GM21515 (cell line): ENCODE measurements around the gene DIS3L2.

Experiments
- ATAC-seq: cut with Tn5 transposase; IDR thresholded peaks from one replicate; pipeline ENCODE4 v1.9.1; 2021; ENCODE audit not compliant: unreplicated experiment

Gene DIS3L2

GRCh38 chr2:232250246-232251175 lies 289.0 kb downstream of the DIS3L2 start:
- no peak for ATAC-seq

DNA sequence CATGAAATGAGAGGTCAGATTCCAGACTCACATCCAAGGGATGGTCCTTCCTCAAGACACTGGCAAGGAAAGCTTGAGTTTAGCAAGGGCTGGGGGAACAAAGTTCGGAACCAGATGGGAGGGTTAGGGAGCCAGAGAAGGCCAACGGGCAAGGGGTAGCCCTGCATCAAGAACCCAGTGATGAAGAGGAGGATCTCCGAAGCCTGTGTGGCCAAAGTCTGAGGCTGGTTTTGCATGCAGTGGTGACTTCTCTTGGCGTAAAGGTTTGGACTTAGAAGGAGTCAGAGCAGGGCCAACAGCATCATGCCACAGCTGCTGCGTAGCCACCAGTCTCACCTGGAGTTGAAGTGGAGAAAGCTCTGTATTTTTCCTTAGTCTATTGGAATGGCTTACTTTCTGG lies 293.5 kb downstream of the DIS3L2 start:
- no peak for ATAC-seq

- no peak for ATAC-seq
Observed at GRCh38 chr2:232260075-232260474, 298.6 kb downstream of the DIS3L2 start.

DNA sequence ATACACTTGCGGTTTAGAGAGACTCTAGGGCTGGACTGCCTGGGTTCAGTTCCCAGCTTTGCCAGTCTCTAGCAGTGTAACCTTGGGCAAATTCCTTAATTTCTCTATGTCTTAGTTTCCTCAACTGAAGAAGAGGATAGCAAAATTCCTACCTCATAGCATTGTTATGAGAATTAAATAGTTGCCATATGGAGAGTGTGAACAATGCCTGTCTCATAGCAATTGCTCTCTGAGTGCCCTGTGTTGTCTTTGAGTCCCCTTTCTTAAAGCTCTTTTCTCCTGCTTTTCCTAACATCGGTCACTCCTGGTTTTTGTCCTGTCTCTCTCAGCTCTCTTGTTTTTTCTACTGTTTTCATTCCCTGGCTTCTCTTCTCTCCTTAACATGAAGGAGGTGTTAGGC lies 300.3 kb downstream of the DIS3L2 start:
- ATAC-seq, result no peak

- no peak for ATAC-seq
Observed at GRCh38 chr2:232263295-232263694, 301.8 kb downstream of the DIS3L2 start.

- ATAC-seq, result no peak
Observed at GRCh38 chr2:232264081-232264480, 302.6 kb downstream of the DIS3L2 start.

GRCh38 chr2:232265329-232265728 lies 303.8 kb downstream of the DIS3L2 start:
- no peak for ATAC-seq

GRCh38 chr2:232268636-232269165 lies 307.2 kb downstream of the DIS3L2 start:
- ATAC-seq, result no peak

- ATAC-seq, result no peak
Observed at GRCh38 chr2:232269867-232270266, 308.4 kb downstream of the DIS3L2 start.

GRCh38 chr2:232273903-232274643 lies 312.6 kb downstream of the DIS3L2 start:
- ATAC-seq, result no peak

DNA sequence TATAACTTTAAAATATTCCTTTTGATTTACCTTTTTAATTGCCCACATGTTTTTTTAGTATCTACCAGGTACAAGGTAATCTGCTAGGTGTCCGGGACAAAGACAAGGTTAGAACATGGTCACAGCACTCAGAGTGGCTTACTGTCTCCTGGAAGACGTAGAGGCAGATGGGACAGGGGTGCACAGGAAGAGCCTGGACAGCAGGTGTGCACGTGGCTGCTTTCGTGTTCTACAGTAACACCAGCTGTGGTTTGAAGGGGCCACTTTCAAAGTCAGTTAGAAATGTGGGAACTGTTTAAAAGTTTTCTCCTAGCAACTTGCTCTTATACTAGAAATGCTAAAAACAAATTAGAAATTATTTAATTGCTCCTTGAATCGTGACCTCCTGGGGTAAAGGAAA lies 314.2 kb downstream of the DIS3L2 start:
- ATAC-seq, result no peak

DNA sequence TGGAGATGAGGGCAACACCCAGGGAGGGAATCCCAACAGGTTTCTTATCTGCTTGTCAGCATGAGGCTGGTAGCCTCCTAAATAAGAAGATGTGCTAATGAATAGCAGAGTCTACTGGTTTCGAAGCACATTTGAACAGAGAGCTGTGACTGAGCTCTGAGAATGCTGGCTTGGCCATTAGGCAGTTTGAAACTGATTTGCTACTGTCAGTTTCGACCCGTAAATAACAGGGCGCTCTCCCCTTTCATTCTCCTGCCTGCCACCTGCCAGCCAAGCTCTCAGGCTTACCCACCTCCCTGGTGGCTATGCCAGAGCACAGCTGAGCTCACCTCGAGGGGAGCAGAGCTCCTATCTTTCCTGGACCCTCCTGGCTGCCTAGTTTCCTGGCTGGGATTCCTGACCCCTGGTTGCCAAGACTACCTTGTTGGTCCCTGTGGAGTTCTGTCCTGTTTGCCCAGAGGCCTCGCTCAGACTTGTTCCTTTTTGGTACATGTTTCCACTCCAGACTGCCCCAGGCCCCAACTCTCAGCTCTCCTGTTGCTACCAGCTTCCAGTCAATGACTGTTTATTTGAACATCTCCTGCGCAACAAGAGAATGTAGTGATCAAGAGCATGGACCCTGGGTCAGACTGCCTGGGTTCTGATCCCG lies 314.7 kb downstream of the DIS3L2 start:
- no peak for ATAC-seq

- ATAC-seq, result no peak
Observed at GRCh38 chr2:232276733-232277313, 315.3 kb downstream of the DIS3L2 start.

- no peak for ATAC-seq
Observed at GRCh38 chr2:232278534-232278933, 317.0 kb downstream of the DIS3L2 start.

DNA sequence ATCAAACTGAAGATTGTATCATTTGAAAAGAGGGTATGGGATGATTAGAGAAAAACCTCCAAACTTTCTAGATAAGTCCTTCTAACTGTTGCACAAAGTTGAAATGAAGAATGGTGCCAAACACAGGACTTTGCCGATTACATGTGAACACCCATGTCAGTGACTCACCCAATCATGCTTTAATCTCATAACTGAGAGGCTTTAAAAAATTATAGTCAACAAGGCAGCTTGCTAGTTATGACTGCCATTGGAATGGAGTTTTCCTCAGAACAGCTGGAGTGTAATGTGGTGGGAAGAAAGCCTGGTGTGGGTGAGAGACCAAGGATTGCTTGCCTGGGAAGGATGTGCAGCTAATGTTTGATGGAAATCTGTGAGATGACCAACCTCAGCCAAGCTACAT lies 318.8 kb downstream of the DIS3L2 start:
- no peak for ATAC-seq

- no peak for ATAC-seq
Observed at GRCh38 chr2:232281858-232282507, 320.5 kb downstream of the DIS3L2 start.

DNA sequence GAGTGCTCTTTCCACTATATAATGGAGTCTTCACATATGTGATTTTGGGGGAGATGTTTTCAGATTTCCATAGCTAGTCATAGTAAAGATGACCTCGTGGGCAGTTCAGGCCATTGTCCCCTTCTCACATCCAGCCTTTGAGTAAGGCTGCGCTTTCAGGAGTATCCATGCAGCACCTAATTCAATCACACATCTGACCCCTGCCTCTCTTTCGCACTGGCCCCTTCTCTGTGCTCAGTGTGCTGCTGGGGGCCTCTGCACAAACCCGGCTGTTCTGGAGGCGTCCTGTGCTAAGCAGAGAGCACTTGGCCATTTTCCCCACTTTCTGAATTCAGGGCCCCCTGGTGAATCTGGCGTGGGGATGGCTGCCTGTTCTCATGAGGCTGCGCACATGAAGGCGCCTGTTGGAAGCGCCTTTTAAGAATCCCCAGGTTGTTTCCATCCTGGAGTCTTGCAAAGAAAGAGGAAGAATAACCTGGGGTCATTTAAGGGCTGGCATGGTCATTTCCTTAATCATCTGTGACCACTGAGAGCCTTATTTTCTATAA lies 321.1 kb downstream of the DIS3L2 start:
- no peak for ATAC-seq

DNA sequence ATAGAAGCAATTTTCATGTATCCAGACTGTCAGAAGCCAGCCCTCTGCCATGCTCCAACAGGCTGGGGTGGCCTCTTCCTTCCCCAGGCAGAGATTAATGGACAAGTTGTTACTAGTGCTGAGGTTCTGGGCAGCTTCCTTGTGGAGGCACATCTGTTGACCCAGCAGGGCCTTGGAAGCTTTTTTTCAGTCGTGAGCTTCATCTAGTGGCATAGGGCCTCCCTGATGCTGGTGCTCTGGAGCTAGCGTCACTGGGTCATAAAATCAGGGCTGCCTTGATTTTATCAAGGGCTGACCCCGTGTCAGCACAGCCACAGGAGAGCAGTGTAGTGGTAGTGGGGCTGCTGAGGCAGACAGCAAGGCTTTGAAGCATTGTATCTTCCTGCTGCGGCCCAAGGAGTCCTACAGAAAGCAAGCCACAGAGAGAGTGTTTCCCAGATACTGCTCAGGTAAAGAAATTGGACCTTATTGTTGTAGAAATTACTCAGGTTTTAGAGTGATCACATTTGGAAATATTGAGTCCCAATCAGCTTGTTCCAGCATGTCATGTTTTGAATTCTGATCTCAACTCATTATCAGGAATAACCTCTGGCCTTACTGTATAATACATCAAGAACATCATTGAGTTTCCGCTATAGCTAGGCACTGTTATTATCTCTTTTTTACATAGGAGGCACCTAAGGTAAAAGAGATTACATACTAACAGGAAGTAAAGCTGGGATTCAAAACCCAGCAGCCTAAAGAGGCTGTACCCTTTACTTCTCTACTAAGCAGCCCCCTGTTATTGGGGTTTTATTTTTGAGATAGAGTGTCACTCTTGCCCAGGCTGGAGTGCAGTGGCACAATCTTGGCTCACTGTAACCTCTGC lies 324.7 kb downstream of the DIS3L2 start:
- no peak for ATAC-seq

DNA sequence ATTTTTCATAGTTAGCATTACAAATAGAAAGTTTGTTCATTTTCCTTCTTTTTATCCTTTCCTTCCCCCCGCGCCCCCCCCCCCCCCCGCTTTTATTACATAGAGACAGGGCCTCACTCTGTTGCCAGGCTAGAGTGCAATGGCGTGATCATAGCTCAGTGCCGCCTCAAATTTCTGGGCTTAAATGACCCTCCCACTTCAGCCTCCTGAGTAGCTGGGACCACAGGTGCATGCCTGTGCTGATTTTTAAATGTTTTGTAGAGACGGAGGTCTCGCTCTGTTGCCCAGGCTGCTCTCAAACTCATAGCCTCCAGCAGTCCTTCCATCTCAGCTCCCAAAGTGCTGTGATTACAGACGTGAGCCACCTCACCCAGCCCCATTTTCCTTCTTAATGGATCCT lies 325.8 kb downstream of the DIS3L2 start:
- no peak for ATAC-seq
